Muscle layer of colon (tissue), 2 donors: ENCODE results near the gene ADARB2.

Experiments
- H3K27ac ChIP-seq: one replicate; pipeline ENCODE4 v1.7.0; 2013; ENCODE audit warnings: low read depth, mild to moderate bottlenecking, low read length, moderate library complexity
- H3K27me3 ChIP-seq, 2 donors: one replicate each; pipeline ENCODE4 v1.7.0; 2013; ENCODE audit warnings: low read length in 2 of 2, mild to moderate bottlenecking in 2 of 2; ENCODE audit not compliant: insufficient read depth in 2 of 2, control insufficient read depth in 1 of 2
- H3K36me3 ChIP-seq: one replicate; pipeline ENCODE4 v1.7.0; 2013; ENCODE audit warnings: mild to moderate bottlenecking, low read length; ENCODE audit not compliant: insufficient read depth
- H3K4me1 ChIP-seq: one replicate; pipeline ENCODE4 v1.7.0; 2013; ENCODE audit warnings: mild to moderate bottlenecking, low read length; ENCODE audit not compliant: insufficient read depth
- H3K4me3 ChIP-seq, 2 donors: one replicate each; pipeline ENCODE4 v1.7.0; 2013; ENCODE audit warnings: low read length in 2 of 2, low read depth in 1 of 2, mild to moderate bottlenecking in 1 of 2, moderate library complexity in 1 of 2
- H3K9ac ChIP-seq: one replicate; pipeline ENCODE4 v1.7.0; 2013; ENCODE audit warnings: low read length
- H3K9me3 ChIP-seq: one replicate; pipeline ENCODE4 v1.7.0; 2013; ENCODE audit warnings: mild to moderate bottlenecking, low read length
- donor health status: abdominal sarcoma.
- donor health status: Adenocarcinoma of cecum.

Gene ADARB2

GRCh38 chr10:1155791-1156615, 581.3 kb downstream of the ADARB2 start:
- no peak overlapping the region for H3K9ac ChIP-seq
- H3K27ac ChIP-seq: no peak overlapping the region
- H3K27me3 ChIP-seq: no peaks in the 10 kb centered on the region
- H3K4me1 ChIP-seq: no peaks in the 10 kb centered on the region
- H3K36me3 ChIP-seq: no peaks in the 10 kb centered on the region
- no peaks in the 10 kb centered on the region for H3K9me3 ChIP-seq
- no peak overlapping the region for H3K4me3 ChIP-seq

GRCh38 chr10:1154531-1155295, 582.6 kb downstream of the ADARB2 start:
- H3K36me3 ChIP-seq: no peaks in the 10 kb centered on the region

DNA sequence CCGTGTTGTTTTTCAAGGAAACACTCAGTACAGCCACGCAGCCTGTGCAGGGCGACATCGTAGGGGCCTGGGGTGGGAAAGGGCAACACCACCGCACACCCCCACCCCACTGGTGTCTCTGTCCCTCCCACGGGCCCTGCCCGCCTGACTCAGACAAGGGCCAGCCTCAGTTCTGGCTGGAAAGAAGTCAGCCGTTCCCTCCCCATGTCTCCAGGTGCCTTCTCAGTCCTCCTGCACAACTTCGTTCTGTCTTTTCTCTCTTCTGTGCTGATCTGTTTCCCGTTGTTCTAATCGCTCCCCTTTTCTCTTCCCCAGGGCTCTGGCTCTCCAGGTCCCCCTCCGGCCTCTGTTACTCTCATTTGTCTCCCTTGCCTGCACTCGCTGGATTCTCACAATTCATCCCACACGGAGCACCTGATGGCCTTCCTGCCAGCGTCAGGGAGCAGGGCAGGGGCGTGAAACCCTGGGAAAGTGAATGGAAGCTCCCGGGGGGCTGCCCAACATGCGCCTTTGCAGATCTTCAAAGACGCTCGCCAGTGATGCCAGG, 583.4 kb downstream of the ADARB2 start:
- Histone ChIP-seq H3K4me3 (no peak overlapping the region), H3K27me3 (no peaks in the 10 kb centered on the region), H3K36me3 (no peaks in the 10 kb centered on the region), H3K4me1 (no peaks in the 10 kb centered on the region), H3K27ac (no peak overlapping the region), H3K9ac (no peak overlapping the region), H3K9me3 (no peaks in the 10 kb centered on the region)

More at GRCh38 chr10:1154531-1155295, 582.6 kb downstream of the ADARB2 start:
- no peaks in the 10 kb centered on the region for H3K4me1 ChIP-seq
- no peak overlapping the region for H3K27ac ChIP-seq
- H3K9ac ChIP-seq: no peak overlapping the region
- H3K9me3 ChIP-seq: no peaks in the 10 kb centered on the region
- H3K27me3 ChIP-seq: no peaks in the 10 kb centered on the region
- H3K4me3 ChIP-seq: no peak overlapping the region

GRCh38 chr10:1153251-1153763, 584.0 kb downstream of the ADARB2 start:
- H3K4me3 ChIP-seq: no peak overlapping the region
- no peaks in the 10 kb centered on the region for H3K36me3 ChIP-seq
- no peaks in the 10 kb centered on the region for H3K4me1 ChIP-seq
- H3K9me3 ChIP-seq: no peaks in the 10 kb centered on the region
- no peak overlapping the region for H3K27ac ChIP-seq
- no peak overlapping the region for H3K9ac ChIP-seq
- no peaks in the 10 kb centered on the region for H3K27me3 ChIP-seq

- Histone ChIP-seq H3K4me1 (no peaks in the 10 kb centered on the region), H3K27me3 (no peaks in the 10 kb centered on the region), H3K27ac (no peak overlapping the region), H3K4me3 (no peak overlapping the region), H3K9ac (no peak overlapping the region), H3K36me3 (no peaks in the 10 kb centered on the region), H3K9me3 (no peaks in the 10 kb centered on the region)
Measured at GRCh38 chr10:1152386-1153250, 584.7 kb downstream of the ADARB2 start.

GRCh38 chr10:1151076-1152033, 586.0 kb downstream of the ADARB2 start:
- H3K4me1 ChIP-seq: no peaks in the 10 kb centered on the region
- H3K27ac ChIP-seq: no peak overlapping the region
- no peaks in the 10 kb centered on the region for H3K9me3 ChIP-seq
- H3K9ac ChIP-seq: no peak overlapping the region
- no peaks in the 10 kb centered on the region for H3K27me3 ChIP-seq
- no peaks in the 10 kb centered on the region for H3K36me3 ChIP-seq
- H3K4me3 ChIP-seq: no peak overlapping the region

GRCh38 chr10:1150638-1150955, 586.7 kb downstream of the ADARB2 start:
- H3K9me3 ChIP-seq: no peaks in the 10 kb centered on the region
- no peaks in the 10 kb centered on the region for H3K36me3 ChIP-seq
- no peak overlapping the region for H3K9ac ChIP-seq
- no peaks in the 10 kb centered on the region for H3K4me1 ChIP-seq
- H3K27ac ChIP-seq: no peak overlapping the region
- no peaks in the 10 kb centered on the region for H3K27me3 ChIP-seq
- H3K4me3 ChIP-seq: no peak overlapping the region

- Histone ChIP-seq H3K36me3 (no peaks in the 10 kb centered on the region), H3K4me3 (no peak overlapping the region), H3K27ac (no peak overlapping the region), H3K4me1 (no peaks in the 10 kb centered on the region), H3K9ac (no peak overlapping the region), H3K9me3 (no peaks in the 10 kb centered on the region), H3K27me3 (no peaks in the 10 kb centered on the region)
Measured at GRCh38 chr10:1149793-1150637, 587.3 kb downstream of the ADARB2 start.

DNA sequence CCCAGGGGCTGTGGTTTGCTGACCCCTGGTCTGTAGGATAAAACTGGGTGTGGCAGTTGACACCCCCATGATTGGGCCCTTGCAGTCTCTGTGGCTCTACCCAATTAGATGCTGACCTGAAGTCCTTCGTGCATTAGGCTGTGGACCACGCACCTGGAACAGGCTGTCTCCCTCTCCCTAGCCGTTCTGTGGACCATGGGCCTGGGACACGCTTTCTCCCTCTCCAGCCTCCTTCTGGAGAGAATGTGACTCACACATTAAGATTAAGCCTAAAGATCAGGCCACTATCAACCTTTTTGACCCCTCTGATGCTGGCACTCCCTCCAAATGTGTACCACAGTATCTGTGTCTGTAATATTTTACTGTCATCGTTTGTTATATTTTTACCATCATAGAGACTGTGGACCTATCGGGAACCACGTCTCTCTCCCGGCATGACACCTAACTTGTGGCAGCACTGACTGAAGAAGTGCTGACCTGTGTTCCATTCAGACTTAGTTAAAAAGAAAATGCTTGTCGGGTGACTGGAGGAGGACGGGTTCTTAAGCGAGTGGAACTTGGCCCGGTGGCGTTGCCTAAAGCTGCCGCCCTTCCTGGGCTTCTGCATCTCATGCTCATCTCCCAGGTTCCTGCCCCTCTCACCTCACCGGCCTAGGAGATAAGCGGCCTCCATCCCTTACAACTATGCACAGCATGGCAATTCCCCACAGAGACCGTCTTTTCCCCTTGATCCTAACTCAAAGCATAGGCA, 588.3 kb downstream of the ADARB2 start:
- Histone ChIP-seq H3K27ac (no peak overlapping the region), H3K36me3 (no peaks in the 10 kb centered on the region), H3K4me1 (no peaks in the 10 kb centered on the region)

More for the DNA sequence above, 588.3 kb downstream of the ADARB2 start:
- Histone ChIP-seq H3K27me3 (no peaks in the 10 kb centered on the region), H3K9ac (no peak overlapping the region), H3K4me3 (no peak overlapping the region), H3K9me3 (no peaks in the 10 kb centered on the region)
